Neural cell (in vitro differentiated cells): Measurements from ENCODE around the gene KIF6.

Source experiments
- EP300 ChIP-seq: fragments of 450-650 bp; conservative IDR thresholded peaks from 2 replicates; pipeline ENCODE4 v1.6.1; 2014; ENCODE audit warnings: antibody characterized with exemption, mild to moderate bottlenecking, moderate library complexity; ENCODE audit not compliant: poor library complexity, severe bottlenecking
- EZH2 ChIP-seq: fragments of 200-600, 300-800 bp; shearing (Covaris generic), sonication (generic); IDR thresholded peaks from 2 replicates; pipeline ENCODE4 v1.6.1; 2014; ENCODE audit warnings: antibody characterized with exemption, low read length, borderline replicate concordance, mild to moderate bottlenecking; ENCODE audit not compliant: insufficient read depth, poor library complexity, severe bottlenecking
- MXI1 ChIP-seq: fragments of 450-650 bp; conservative IDR thresholded peaks from 2 replicates; pipeline ENCODE4 v1.6.1; 2014; ENCODE audit warnings: antibody characterized with exemption, mild to moderate bottlenecking; ENCODE audit not compliant: poor library complexity, severe bottlenecking
- POLR2AphosphoS5 ChIP-seq: IDR thresholded peaks from 2 replicates; pipeline ENCODE4 v1.6.1; 2012
- RAD21 ChIP-seq: fragments of 450-650 bp; conservative IDR thresholded peaks from 2 replicates; pipeline ENCODE4 v1.6.1; 2014; ENCODE audit warnings: antibody characterized with exemption, mild to moderate bottlenecking, moderate library complexity
- SMC3 ChIP-seq: fragments of 450-650 bp; conservative IDR thresholded peaks from 2 replicates; pipeline ENCODE4 v1.6.1; 2014; ENCODE audit warnings: antibody characterized with exemption, mild to moderate bottlenecking, moderate library complexity; ENCODE audit not compliant: poor library complexity
- TAF1 ChIP-seq: IDR thresholded peaks from 2 replicates; pipeline ENCODE4 v1.6.1; 2012; ENCODE audit warnings: low read depth
- TF ChIP-seq, protein P1 (sequence below): fragments of 450-650 bp; IDR thresholded peaks from 2 replicates; pipeline ENCODE4 v1.5.1; 2014; ENCODE audit warnings: antibody characterized with exemption, mild to moderate bottlenecking, moderate library complexity; ENCODE audit not compliant: poor library complexity, severe bottlenecking
- TF ChIP-seq, protein P2 (sequence below): IDR thresholded peaks from 2 replicates; pipeline ENCODE4 v1.6.1; 2012; ENCODE audit warnings: borderline replicate concordance

DNA sequence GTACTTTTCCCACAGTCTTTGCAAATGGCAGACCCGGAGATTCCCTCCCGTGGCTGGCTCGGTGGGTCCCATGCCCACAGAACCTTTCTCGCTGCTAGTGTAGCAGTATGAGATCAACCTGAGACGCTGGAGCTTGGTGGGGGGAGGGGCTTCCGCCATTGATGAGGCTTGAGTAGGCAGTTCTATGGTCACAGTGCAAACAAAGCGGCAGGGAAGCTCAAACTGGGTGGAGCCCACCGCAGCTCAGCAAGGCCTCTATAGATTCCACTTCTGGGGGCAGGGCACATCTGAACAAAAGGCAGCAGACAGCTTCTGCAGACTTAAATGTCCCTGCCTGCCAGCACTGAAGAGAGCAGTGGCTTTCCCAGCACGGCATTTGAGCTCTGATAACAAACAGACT, 216.7 kb downstream of the KIF6 start:
- TF ChIP-seq, protein P1, sequence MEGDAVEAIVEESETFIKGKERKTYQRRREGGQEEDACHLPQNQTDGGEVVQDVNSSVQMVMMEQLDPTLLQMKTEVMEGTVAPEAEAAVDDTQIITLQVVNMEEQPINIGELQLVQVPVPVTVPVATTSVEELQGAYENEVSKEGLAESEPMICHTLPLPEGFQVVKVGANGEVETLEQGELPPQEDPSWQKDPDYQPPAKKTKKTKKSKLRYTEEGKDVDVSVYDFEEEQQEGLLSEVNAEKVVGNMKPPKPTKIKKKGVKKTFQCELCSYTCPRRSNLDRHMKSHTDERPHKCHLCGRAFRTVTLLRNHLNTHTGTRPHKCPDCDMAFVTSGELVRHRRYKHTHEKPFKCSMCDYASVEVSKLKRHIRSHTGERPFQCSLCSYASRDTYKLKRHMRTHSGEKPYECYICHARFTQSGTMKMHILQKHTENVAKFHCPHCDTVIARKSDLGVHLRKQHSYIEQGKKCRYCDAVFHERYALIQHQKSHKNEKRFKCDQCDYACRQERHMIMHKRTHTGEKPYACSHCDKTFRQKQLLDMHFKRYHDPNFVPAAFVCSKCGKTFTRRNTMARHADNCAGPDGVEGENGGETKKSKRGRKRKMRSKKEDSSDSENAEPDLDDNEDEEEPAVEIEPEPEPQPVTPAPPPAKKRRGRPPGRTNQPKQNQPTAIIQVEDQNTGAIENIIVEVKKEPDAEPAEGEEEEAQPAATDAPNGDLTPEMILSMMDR: no peak
- no peak for TF ChIP-seq EP300
- TF ChIP-seq EZH2: no peak
- TF ChIP-seq, protein P2, sequence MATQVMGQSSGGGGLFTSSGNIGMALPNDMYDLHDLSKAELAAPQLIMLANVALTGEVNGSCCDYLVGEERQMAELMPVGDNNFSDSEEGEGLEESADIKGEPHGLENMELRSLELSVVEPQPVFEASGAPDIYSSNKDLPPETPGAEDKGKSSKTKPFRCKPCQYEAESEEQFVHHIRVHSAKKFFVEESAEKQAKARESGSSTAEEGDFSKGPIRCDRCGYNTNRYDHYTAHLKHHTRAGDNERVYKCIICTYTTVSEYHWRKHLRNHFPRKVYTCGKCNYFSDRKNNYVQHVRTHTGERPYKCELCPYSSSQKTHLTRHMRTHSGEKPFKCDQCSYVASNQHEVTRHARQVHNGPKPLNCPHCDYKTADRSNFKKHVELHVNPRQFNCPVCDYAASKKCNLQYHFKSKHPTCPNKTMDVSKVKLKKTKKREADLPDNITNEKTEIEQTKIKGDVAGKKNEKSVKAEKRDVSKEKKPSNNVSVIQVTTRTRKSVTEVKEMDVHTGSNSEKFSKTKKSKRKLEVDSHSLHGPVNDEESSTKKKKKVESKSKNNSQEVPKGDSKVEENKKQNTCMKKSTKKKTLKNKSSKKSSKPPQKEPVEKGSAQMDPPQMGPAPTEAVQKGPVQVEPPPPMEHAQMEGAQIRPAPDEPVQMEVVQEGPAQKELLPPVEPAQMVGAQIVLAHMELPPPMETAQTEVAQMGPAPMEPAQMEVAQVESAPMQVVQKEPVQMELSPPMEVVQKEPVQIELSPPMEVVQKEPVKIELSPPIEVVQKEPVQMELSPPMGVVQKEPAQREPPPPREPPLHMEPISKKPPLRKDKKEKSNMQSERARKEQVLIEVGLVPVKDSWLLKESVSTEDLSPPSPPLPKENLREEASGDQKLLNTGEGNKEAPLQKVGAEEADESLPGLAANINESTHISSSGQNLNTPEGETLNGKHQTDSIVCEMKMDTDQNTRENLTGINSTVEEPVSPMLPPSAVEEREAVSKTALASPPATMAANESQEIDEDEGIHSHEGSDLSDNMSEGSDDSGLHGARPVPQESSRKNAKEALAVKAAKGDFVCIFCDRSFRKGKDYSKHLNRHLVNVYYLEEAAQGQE: no peak
- TF ChIP-seq MXI1: no peak
- TF ChIP-seq POLR2AphosphoS5: no peak
- no peak for TF ChIP-seq TAF1
- no peak for TF ChIP-seq RAD21
- TF ChIP-seq SMC3: no peak
